Frontal cortex (tissue), 4 donors: ENCODE results near the gene RAB20. TPM values are rescaled to one million over a fixed set of nuclear protein-coding genes. Genes with fewer than 3 reads are reported as not detected.
"Not testable (repeated sequence)": the region's sequence is repeated elsewhere in the genome, so short reads cannot be mapped to it uniquely, and the experiment has no call there.

ENCODE experiments used
- DNase-seq, 2 donors: peaks; one replicate each; pipeline ENCODE4 v3.0.0; 2012; ENCODE audit warnings: low spot score in 2 of 2
- FAIRE-seq: peaks from 2 replicates; lab custom pipeline; 2012; peaks lifted over from hg19 to GRCh38; lab: Jason Lieb, UNC
- total RNA-seq: library from RNA; depleted of rRNA; stranded (reverse); fragments of >200 nt; gene quantifications from one replicate; pipeline ENCODE4 v1.2.3, GENCODE V29; 2014
- donor health status: control.
- donor health status: control.
- donor health status: control.

The RAB20 gene
- total RNA-seq, 1 donor from 2014 or later: 2.0 TPM

GRCh38 chr13:110498327-110498726 lies 63.2 kb downstream of the RAB20 start:
- DNase-seq (no peak), FAIRE-seq (no peak)

GRCh38 chr13:110497896-110498295 lies 63.6 kb downstream of the RAB20 start:
- FAIRE-seq, DNase-seq: not testable (repeated sequence)

GRCh38 chr13:110497003-110497402 lies 64.5 kb downstream of the RAB20 start:
- DNase-seq (no peak), FAIRE-seq (no peak)

GRCh38 chr13:110496281-110496680 lies 65.2 kb downstream of the RAB20 start:
- DNase-seq (no peak), FAIRE-seq (no peak)

GRCh38 chr13:110495881-110496280 lies 65.6 kb downstream of the RAB20 start:
- no peak for DNase-seq
- no peak for FAIRE-seq

GRCh38 chr13:110495376-110495775 lies 66.1 kb downstream of the RAB20 start:
- FAIRE-seq (no peak), DNase-seq (no peak)

GRCh38 chr13:110493613-110494012 lies 67.9 kb downstream of the RAB20 start:
- FAIRE-seq (no peak), DNase-seq (no peak)

GRCh38 chr13:110492679-110493593 lies 68.6 kb downstream of the RAB20 start:
- DNase-seq: no peak
- no peak for FAIRE-seq

- FAIRE-seq (no peak), DNase-seq (no peak)
Observed at GRCh38 chr13:110491869-110492678, 69.4 kb downstream of the RAB20 start.

GRCh38 chr13:110490009-110490770 lies 71.3 kb downstream of the RAB20 start:
- DNase-seq (no peak), FAIRE-seq (no peak)

GRCh38 chr13:110486880-110487279 lies 74.6 kb downstream of the RAB20 start:
- not testable (repeated sequence) for DNase-seq, FAIRE-seq

- DNase-seq: no peak
- FAIRE-seq: no peak
Observed at GRCh38 chr13:110486061-110486715, 75.3 kb downstream of the RAB20 start.

- DNase-seq (no peak), FAIRE-seq (no peak)
Observed at GRCh38 chr13:110485604-110486003, 75.9 kb downstream of the RAB20 start.

- DNase-seq (no peak), FAIRE-seq (no peak)
Observed at GRCh38 chr13:110484290-110485048, 77.1 kb downstream of the RAB20 start.

- DNase-seq: no peak
- no peak for FAIRE-seq
Observed at GRCh38 chr13:110483386-110483968, 78.0 kb downstream of the RAB20 start.

GRCh38 chr13:110480161-110480560 lies 81.4 kb downstream of the RAB20 start:
- FAIRE-seq (no peak), DNase-seq (no peak)

GRCh38 chr13:110479648-110480047 lies 81.9 kb downstream of the RAB20 start:
- no peak for DNase-seq
- FAIRE-seq: no peak

- no peak for DNase-seq
- no peak for FAIRE-seq
Observed at GRCh38 chr13:110479215-110479545, 82.3 kb downstream of the RAB20 start.
